ENCODE data around the gene HARBI1.
A peak's percentile ranks its signal among the peaks of the same experiment; 100 is the strongest.
"Not testable (repeated sequence)": the region's sequence is repeated elsewhere in the genome, so short reads cannot be mapped to it uniquely, and the experiment has no call there.

The HARBI1 gene

GRCh38 chr11:46594785-46595184 is 22.2 kb downstream of the HARBI1 start:
- no peak for DNase-seq

- no peak for DNase-seq
Observed at GRCh38 chr11:46594374-46594700, 22.7 kb downstream of the HARBI1 start.

- DNase-seq: peak; percentile 87
Observed at GRCh38 chr11:46593550-46594373, 23.3 kb downstream of the HARBI1 start, which contains the start of gene AMBRA1. Gene AMBRA1, minus strand, starts transcription at chr11:46594023. Its CDS starts 45,643 bp downstream, at chr11:46548380.

GRCh38 chr11:46590740-46591605 is 26.1 kb downstream of the HARBI1 start:
- no peak for DNase-seq

- no peak for DNase-seq
Observed at GRCh38 chr11:46588915-46589314, 28.1 kb downstream of the HARBI1 start.

GRCh38 chr11:46588131-46588530 is 28.9 kb downstream of the HARBI1 start:
- no peak for DNase-seq

GRCh38 chr11:46583513-46583912 is 33.5 kb downstream of the HARBI1 start:
- not testable (repeated sequence) for DNase-seq

- no peak for DNase-seq
Observed at GRCh38 chr11:46582588-46582987, 34.4 kb downstream of the HARBI1 start.

GRCh38 chr11:46577058-46577457 is 40.0 kb downstream of the HARBI1 start:
- DNase-seq: no peak

GRCh38 chr11:46574656-46575055 is 42.4 kb downstream of the HARBI1 start:
- no peak for DNase-seq

GRCh38 chr11:46570790-46571398 is 46.1 kb downstream of the HARBI1 start:
- DNase-seq: no peak

GRCh38 chr11:46565232-46565840 is 51.7 kb downstream of the HARBI1 start:
- DNase-seq: no peak

- DNase-seq: no peak
Observed at GRCh38 chr11:46564459-46564858, 52.6 kb downstream of the HARBI1 start.

- no peak for DNase-seq
Observed at GRCh38 chr11:46562527-46562926, 54.5 kb downstream of the HARBI1 start.

- DNase-seq: peak; percentile 51
Observed at GRCh38 chr11:46560300-46560991, 56.6 kb downstream of the HARBI1 start.

- no peak for DNase-seq
Observed at GRCh38 chr11:46559815-46560214, 57.2 kb downstream of the HARBI1 start.

GRCh38 chr11:46557684-46558151 is 59.3 kb downstream of the HARBI1 start:
- no peak for DNase-seq

GRCh38 chr11:46555267-46556054 is 61.6 kb downstream of the HARBI1 start:
- no peak for DNase-seq

- DNase-seq: no peak
Observed at GRCh38 chr11:46554213-46555147, 62.5 kb downstream of the HARBI1 start.

GRCh38 chr11:46553814-46554212 is 63.2 kb downstream of the HARBI1 start:
- DNase-seq: no peak

Data from CD4-positive, alpha-beta T cell treated with Interleukin-21 for 1 hour (primary cell).